Vagina (tissue), 2 donors: ENCODE results near the gene CPT1A.

Experiments used
- POLR2A ChIP-seq, 2 donors: fragments of 450-650 bp; IDR thresholded peaks; one replicate each; pipeline ENCODE4 v1.6.1; 2017; ENCODE audit warnings: antibody characterized with exemption in 2 of 2, mild to moderate bottlenecking in 2 of 2, moderate library complexity in 2 of 2
- TF ChIP-seq, protein P1 (sequence below), 3 experiments: fragments of 450-650 bp in 2 of 3; fragments of 200-600 bp in 1 of 3; sonication (generic) in 1 of 3; IDR thresholded peaks; one replicate each; pipeline ENCODE4 v1.5.1; 2017 to 2019; ENCODE audit warnings: antibody characterized with exemption in 3 of 3, mild to moderate bottlenecking in 2 of 3, moderate library complexity in 2 of 3

DNA sequence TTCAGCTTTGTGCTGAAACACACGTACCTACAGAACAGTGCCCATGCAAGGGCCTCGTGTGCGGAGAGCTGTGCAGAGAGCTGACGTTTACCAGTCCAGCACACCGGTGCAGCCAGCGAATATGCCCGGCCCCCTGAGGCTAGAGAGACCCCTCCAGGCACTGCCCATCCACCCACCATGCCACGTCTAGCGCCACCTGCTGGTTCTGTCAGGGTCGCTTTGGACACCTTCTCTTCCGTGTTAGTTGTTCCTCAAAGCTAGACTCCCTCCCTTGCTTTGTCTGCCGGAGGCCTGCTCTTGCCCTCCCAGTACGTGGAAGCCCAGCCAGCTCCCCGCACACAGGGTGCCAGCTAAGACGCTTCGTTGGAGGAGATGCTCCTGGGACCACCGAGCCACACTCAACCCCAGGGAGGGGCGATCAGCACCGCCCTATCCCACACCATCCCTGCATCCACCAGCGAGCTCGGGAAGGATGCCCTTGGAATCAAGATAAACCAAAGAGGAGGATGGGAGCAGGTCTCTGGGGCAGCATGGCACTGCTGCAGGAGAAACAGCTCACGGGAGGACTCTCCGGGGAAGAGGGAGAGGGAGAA is 43.4 kb downstream of the CPT1A start:
- TF ChIP-seq, protein P1, sequence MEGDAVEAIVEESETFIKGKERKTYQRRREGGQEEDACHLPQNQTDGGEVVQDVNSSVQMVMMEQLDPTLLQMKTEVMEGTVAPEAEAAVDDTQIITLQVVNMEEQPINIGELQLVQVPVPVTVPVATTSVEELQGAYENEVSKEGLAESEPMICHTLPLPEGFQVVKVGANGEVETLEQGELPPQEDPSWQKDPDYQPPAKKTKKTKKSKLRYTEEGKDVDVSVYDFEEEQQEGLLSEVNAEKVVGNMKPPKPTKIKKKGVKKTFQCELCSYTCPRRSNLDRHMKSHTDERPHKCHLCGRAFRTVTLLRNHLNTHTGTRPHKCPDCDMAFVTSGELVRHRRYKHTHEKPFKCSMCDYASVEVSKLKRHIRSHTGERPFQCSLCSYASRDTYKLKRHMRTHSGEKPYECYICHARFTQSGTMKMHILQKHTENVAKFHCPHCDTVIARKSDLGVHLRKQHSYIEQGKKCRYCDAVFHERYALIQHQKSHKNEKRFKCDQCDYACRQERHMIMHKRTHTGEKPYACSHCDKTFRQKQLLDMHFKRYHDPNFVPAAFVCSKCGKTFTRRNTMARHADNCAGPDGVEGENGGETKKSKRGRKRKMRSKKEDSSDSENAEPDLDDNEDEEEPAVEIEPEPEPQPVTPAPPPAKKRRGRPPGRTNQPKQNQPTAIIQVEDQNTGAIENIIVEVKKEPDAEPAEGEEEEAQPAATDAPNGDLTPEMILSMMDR (IDR thresholded peaks at IDR 0.05) = peak in 1 of 3 experiments; percentile 33
- TF ChIP-seq POLR2A (IDR thresholded peaks at IDR 0.05) = no peak
